ENCODE results near the gene NR2C1.
"Not testable (repeated sequence)": the region's sequence is repeated elsewhere in the genome, so short reads cannot be mapped to it uniquely, and the experiment has no call there.

Gene NR2C1

DNA sequence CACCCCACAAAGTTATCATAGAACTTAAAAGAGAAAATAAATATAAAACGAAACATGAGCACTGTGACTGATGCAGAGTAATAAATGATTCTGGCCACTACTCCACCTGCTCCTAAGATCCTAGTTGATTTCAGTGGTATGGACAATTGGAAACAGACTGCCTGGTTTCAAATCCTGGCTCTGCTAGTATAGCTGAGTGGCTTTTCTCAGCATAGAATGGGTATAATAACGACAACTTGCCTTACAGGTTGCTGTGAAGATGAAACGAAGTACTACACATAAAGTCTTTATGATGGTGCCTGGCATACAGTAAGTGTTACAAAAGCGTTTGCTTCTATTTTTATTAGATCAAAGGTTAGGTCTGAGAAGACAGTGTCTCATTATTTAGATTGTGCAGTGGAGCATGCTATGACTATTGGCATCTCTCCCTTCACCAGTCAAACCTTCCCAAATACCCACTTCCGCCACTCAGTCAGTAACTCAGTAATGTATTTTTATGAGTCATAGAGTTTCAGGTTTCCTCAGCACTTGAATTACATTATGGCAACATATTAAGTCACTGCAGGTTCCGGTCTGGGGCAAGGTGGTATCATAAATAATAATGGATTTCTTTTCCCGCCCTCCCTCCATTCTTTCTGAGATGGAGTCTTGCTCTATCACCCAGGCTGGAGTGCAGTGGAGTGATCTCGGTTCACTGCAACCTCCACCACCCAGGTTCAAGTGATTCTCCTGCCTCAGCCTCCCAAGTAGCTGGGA, 29.7 kb upstream of the NR2C1 start (continued):
- TF ChIP-seq ZNF555 (tag by site-specific recombination; conservative IDR thresholded peaks at IDR 0.05) (no peak), ZNF529 (tag by site-specific recombination; IDR thresholded peaks at IDR 0.05; ENCODE audit: insufficient replicate concordance) (no peak), ZFP69B (tag by site-specific recombination; IDR thresholded peaks at IDR 0.05) (peak; percentile 64), ZNF239 (tag by site-specific recombination; IDR thresholded peaks at IDR 0.05) (no peak), TCF7L2 (IDR thresholded peaks at IDR 0.05; ENCODE audit: borderline replicate concordance, low read depth, low read length) (peak; percentile 83), ZNF138 (tag by site-specific recombination; IDR thresholded peaks at IDR 0.05; ENCODE audit: borderline replicate concordance) (no peak), ZNF792 (tag by site-specific recombination; IDR thresholded peaks at IDR 0.05) (peak; percentile 70; the same call in 1 of the 2 replicates), SCRT2 (tag by site-specific recombination; IDR thresholded peaks at IDR 0.05) (peak; percentile 94), KLF8 (tag by site-specific recombination; IDR thresholded peaks at IDR 0.05) (peak; percentile 80), MYNN (tag by site-specific recombination; IDR thresholded peaks at IDR 0.05; ENCODE audit: borderline replicate concordance) (no peak), ZNF174 (tag by site-specific recombination; IDR thresholded peaks at IDR 0.05) (no peak), SP3 (tag by site-specific recombination; IDR thresholded peaks at IDR 0.05) (peak; percentile 57), ZNF223 (tag by site-specific recombination; IDR thresholded peaks at IDR 0.05) (no peak), ZNF571 (tag by site-specific recombination; IDR thresholded peaks at IDR 0.05) (no peak), ZNF292 (tag by site-specific recombination; IDR thresholded peaks at IDR 0.05; ENCODE audit: borderline replicate concordance, low read depth) (no peak)
- TF ChIP-seq, protein P1, sequence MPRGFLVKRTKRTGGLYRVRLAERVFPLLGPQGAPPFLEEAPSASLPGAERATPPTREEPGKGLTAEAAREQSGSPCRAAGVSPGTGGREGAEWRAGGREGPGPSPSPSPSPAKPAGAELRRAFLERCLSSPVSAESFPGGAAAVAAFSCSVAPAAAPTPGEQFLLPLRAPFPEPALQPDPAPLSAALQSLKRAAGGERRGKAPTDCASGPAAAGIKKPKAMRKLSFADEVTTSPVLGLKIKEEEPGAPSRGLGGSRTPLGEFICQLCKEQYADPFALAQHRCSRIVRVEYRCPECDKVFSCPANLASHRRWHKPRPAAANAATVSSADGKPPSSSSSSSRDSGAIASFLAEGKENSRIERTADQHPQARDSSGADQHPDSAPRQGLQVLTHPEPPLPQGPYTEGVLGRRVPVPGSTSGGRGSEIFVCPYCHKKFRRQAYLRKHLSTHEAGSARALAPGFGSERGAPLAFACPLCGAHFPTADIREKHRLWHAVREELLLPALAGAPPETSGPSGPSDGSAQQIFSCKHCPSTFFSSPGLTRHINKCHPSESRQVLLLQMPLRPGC (tag by site-specific recombination; IDR thresholded peaks at IDR 0.05), result peak; percentile 99

GRCh38 chr12:95101957-95102356, 28.5 kb upstream of the NR2C1 start:
- CTCF ChIA-PET, result interaction anchor here (3.2 kb wide), 1 partner anchor 29 kb away, joined by 10 read pairs; the partner anchor contains the start of gene NR2C1
- H3K27ac ChIP-seq (ENCODE audit: extremely low read depth, low read depth, low read length); POLR2A ChIA-PET; H3K4me3 ChIP-seq (ENCODE audit: low read depth, low read length); H3K9me3 ChIP-seq (ENCODE audit: control insufficient read depth, insufficient read depth, low read depth, low read length); H3K36me3 ChIP-seq (ENCODE audit: control insufficient read depth in 2 of 2, insufficient read depth in 1 of 2, low read length in 2 of 2): not testable (repeated sequence)
- H3K4me1 ChIP-seq (ENCODE audit: control insufficient read depth, insufficient read depth, low read length), result peaks cover 11% of the 10 kb centered on the region
- TF ChIP-seq KLF17 (tag by site-specific recombination; IDR thresholded peaks at IDR 0.05), result peak; percentile 27; the same call in 1 of the 2 replicates

DNA sequence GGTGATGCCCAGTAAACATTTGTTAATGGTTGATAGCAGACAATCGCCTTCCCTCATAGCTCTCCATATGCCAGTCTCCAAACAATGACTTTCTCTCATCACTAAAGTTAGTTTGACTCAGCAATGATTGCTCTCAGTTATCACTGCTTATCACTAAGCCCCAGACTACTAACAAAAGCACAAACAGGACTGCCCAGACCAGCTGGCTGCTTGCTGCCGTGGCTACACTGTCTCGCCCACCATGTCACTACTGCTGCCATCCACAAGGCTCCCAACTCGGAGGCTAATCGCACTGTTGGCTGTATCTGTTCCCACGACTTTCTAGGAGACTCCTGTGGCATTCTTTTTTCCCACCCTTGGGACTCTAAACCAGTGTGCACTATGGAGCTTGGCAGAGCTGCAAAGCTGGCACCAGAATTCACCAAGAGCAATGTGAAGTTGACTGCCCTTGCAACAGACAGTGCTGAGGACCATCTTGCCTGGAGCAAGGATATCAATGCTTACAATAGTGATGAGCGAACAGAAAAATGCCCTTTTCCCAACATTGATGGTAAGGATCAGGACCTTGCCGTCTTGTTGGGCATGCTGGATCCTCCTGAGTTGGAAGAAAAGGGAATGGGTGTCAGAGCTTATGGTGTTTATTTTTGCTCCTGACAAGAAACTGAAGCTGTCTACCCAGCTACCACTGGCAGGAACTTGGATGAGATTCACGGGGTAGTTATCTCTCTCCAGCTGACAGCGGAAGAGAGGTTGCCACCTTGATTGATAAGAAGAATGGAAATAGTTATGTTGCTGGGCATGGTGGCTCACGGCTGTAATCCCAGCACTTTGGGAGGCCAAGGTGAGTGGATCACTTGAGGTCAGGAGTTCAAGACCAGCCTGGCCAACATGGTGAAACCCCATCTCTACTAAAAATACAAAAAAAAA, 27.1 kb upstream of the NR2C1 start:
- no peak overlapping the region for H3K4me3 ChIP-seq (ENCODE audit: low read depth, low read length)
- H3K4me1 ChIP-seq (ENCODE audit: control insufficient read depth, insufficient read depth, low read length), result peaks cover 12% of the 10 kb centered on the region
- TF ChIP-seq ZSCAN23 (tag by site-specific recombination; IDR thresholded peaks at IDR 0.05) (no peak), ZNF624 (tag by site-specific recombination; IDR thresholded peaks at IDR 0.05) (no peak), HOXA7 (CRISPR knock-in tag; IDR thresholded peaks at IDR 0.05; ENCODE audit: borderline replicate concordance) (no peak), ZNF221 (tag by site-specific recombination; IDR thresholded peaks at IDR 0.05; ENCODE audit: borderline replicate concordance) (no peak)
- TF ChIP-seq, protein P2, sequence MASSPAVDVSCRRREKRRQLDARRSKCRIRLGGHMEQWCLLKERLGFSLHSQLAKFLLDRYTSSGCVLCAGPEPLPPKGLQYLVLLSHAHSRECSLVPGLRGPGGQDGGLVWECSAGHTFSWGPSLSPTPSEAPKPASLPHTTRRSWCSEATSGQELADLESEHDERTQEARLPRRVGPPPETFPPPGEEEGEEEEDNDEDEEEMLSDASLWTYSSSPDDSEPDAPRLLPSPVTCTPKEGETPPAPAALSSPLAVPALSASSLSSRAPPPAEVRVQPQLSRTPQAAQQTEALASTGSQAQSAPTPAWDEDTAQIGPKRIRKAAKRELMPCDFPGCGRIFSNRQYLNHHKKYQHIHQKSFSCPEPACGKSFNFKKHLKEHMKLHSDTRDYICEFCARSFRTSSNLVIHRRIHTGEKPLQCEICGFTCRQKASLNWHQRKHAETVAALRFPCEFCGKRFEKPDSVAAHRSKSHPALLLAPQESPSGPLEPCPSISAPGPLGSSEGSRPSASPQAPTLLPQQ (tag by site-specific recombination; IDR thresholded peaks at IDR 0.05), result no peak
- CTCF ChIA-PET, result interaction anchor here (1.2 kb wide), 1 partner anchor 117 kb away, joined by 3 read pairs; the partner anchor contains the start of genes FGD6 and VEZT
- POLR2A ChIA-PET, result interaction anchor here (0.6 to 1.4 kb wide), 3 partner anchors 14 to 117 kb away, joined by 3 to 5 read pairs (median 5); partner anchors contain the start of genes FGD6 and VEZT
- no peaks in the 10 kb centered on the region for H3K36me3 ChIP-seq (ENCODE audit: control insufficient read depth in 2 of 2, insufficient read depth in 1 of 2, low read length in 2 of 2)
- no peaks in the 10 kb centered on the region for H3K9me3 ChIP-seq (ENCODE audit: control insufficient read depth, insufficient read depth, low read depth, low read length)
- no peak overlapping the region for H3K27ac ChIP-seq (ENCODE audit: extremely low read depth, low read depth, low read length)

Measured in HEK293 (cell line).